GM12878 (cell line): ENCODE data around the gene VPS39. TPM values are rescaled to one million over a fixed set of nuclear protein-coding genes. Genes with fewer than 3 reads are reported as not detected.

Source experiments
- ATAC-seq: fragments of 200-7000 bp; cut with Tn5 transposase; 3 replicates; pipeline ENCODE4 v1.9.1; 2020; ENCODE audit warnings: mild to moderate bottlenecking, moderate library complexity
- BruUV-seq: library from RNA; stranded (reverse); fragments of 400-500 nt; replicated peaks from 2 replicates; lab custom pipeline; 2021; lab: Mats Ljungman, UMichigan
- CTCF ChIA-PET: fragments of 300-600 bp; sonication (Branson Sonifier 250); formaldehyde crosslinking; extraction: SDS; loops from one replicate; lab custom pipeline; 2021; ENCODE audit warnings: inconsistent platforms; lab: Yijun Ruan, JAX
- POLR2A ChIA-PET: fragments of 350-600 bp; formaldehyde crosslinking; extraction: SDS; loops from one replicate; lab custom pipeline; 2021; ENCODE audit warnings: inconsistent platforms; lab: Charles Lee
- RAD21 ChIA-PET: fragments of 300-600 bp; sonication (Branson Sonifier 250); formaldehyde crosslinking; loops from one replicate; lab custom pipeline; 2023; ENCODE audit warnings: antibody characterized with exemption; ENCODE audit not compliant: unreplicated experiment; lab: Charles Lee
- SMC1A ChIA-PET: fragments of 300-600 bp; sonication (Branson Sonifier 250); formaldehyde crosslinking; loops from one replicate; lab custom pipeline; 2023; ENCODE audit not compliant: unreplicated experiment, uncharacterized antibody; lab: Charles Lee
- DNase-seq: peaks from one replicate; pipeline ENCODE4 v3.0.0-alpha.2; 2011; ENCODE audit warnings: low read depth, low spot score
- FAIRE-seq: peaks from 3 replicates; lab custom pipeline; 2011; peaks lifted over from hg19 to GRCh38; lab: Jason Lieb, UNC
- H2AFZ ChIP-seq: 2 replicates; pipeline ENCODE4 v1.6.0; 2011; ENCODE audit warnings: low read depth, low read length, control low read depth; ENCODE audit not compliant: control insufficient read depth
- H3K27ac ChIP-seq: 2 replicates; pipeline ENCODE4 v1.5.1; 2011; ENCODE audit warnings: control low read depth; ENCODE audit not compliant: control insufficient read depth, insufficient read depth
- H3K27me3 ChIP-seq, 2 experiments: replicated peaks in 1 of 2; 2 replicates each; pipeline versions ENCODE4 v1.6.0 to v1.6.1; 2011; ENCODE audit warnings: low read length in 1 of 2; ENCODE audit not compliant: control insufficient read depth in 2 of 2, insufficient read depth in 2 of 2
- H3K36me3 ChIP-seq, 2 experiments: 2 replicates each; pipeline ENCODE4 v1.5.1; 2011; ENCODE audit warnings: low read length in 1 of 2; ENCODE audit not compliant: control insufficient read depth in 2 of 2, insufficient read depth in 2 of 2
- H3K4me1 ChIP-seq: 2 replicates; pipeline ENCODE4 v1.6.1; 2011; ENCODE audit warnings: mild to moderate bottlenecking, low read length, moderate library complexity, mixed read lengths; ENCODE audit not compliant: control insufficient read depth, insufficient read depth
- H3K4me2 ChIP-seq: 2 replicates; pipeline ENCODE4 v1.6.0; 2011; ENCODE audit warnings: control low read depth; ENCODE audit not compliant: control insufficient read depth, insufficient read depth
- H3K4me3 ChIP-seq: fragments of 200-600 bp; sonication (generic); 2 replicates; pipeline ENCODE4 v1.5.1; 2016
- H3K79me2 ChIP-seq: 2 replicates; pipeline ENCODE4 v1.6.0; 2011; ENCODE audit warnings: low read length; ENCODE audit not compliant: control insufficient read depth, insufficient read depth
- H3K9ac ChIP-seq: 2 replicates; pipeline ENCODE4 v1.8.0; 2011; ENCODE audit warnings: low read length, control low read depth, mixed read lengths; ENCODE audit not compliant: control insufficient read depth, insufficient read depth
- H3K9me3 ChIP-seq: replicated peaks from 3 replicates; pipeline ENCODE4 v1.5.1; 2011; ENCODE audit warnings: mild to moderate bottlenecking, low read length; ENCODE audit not compliant: control insufficient read depth, insufficient read depth
- H4K20me1 ChIP-seq: 2 replicates; pipeline ENCODE4 v1.6.0; 2011; ENCODE audit not compliant: control insufficient read depth, insufficient read depth
- CBX3 ChIP-seq: fragments of 200-600 bp; sonication (generic); IDR thresholded peaks from 2 replicates; pipeline ENCODE4 v1.6.1; 2016; ENCODE audit warnings: low read depth, borderline replicate concordance
- EED ChIP-seq: sonication (generic); IDR thresholded peaks from 2 replicates; pipeline ENCODE4 v1.6.1; 2016; ENCODE audit warnings: antibody characterized with exemption, low read depth
- EP300 ChIP-seq, 2 experiments: fragments of 150-350 bp in 1 of 2; IDR thresholded peaks; 2 replicates each; pipeline ENCODE4 v1.6.1; 2011 to 2012; ENCODE audit warnings: low read depth in 2 of 2, low read length in 2 of 2, borderline replicate concordance in 1 of 2, improper control_type of control experiment in 1 of 2, inconsistent platforms in 1 of 2; ENCODE audit not compliant: control insufficient read depth in 1 of 2
- FOS ChIP-seq: IDR thresholded peaks from 3 replicates; pipeline ENCODE4 v1.6.1; 2011; ENCODE audit warnings: borderline replicate concordance; ENCODE audit not compliant: insufficient read length; ENCODE audit errors: extremely low read depth
- HCFC1 ChIP-seq: fragments of 150-350 bp; IDR thresholded peaks from 2 replicates; pipeline ENCODE4 v1.6.1; 2014; ENCODE audit warnings: low read length
- LARP7 ChIP-seq: fragments of 450-650 bp; IDR thresholded peaks from 2 replicates; pipeline ENCODE4 v1.6.1; 2017; ENCODE audit warnings: mild to moderate bottlenecking
- NFIC ChIP-seq: IDR thresholded peaks from 2 replicates; pipeline ENCODE4 v1.6.1; 2012; ENCODE audit warnings: low read depth, mild to moderate bottlenecking, inconsistent platforms, low read length, moderate library complexity
- NR2C1 ChIP-seq: fragments of 450-650 bp; IDR thresholded peaks from 2 replicates; pipeline ENCODE4 v1.6.1; 2017; ENCODE audit warnings: antibody characterized with exemption, mild to moderate bottlenecking, moderate library complexity
- RELA ChIP-seq: fragments of 450-650 bp; IDR thresholded peaks from 2 replicates; pipeline ENCODE4 v1.8.0; 2014; ENCODE audit warnings: borderline replicate concordance; ENCODE audit not compliant: partially characterized antibody
- RUNX3 ChIP-seq: IDR thresholded peaks from 2 replicates; pipeline ENCODE4 v1.6.1; 2012; ENCODE audit warnings: low read length, inconsistent platforms
- TAF1 ChIP-seq: IDR thresholded peaks from 2 replicates; pipeline ENCODE4 v1.6.1; 2011; ENCODE audit warnings: mild to moderate bottlenecking, low read depth, low read length, borderline replicate concordance
- ZBED1 ChIP-seq: IDR thresholded peaks from 2 replicates; pipeline ENCODE4 v1.6.1; 2016; ENCODE audit warnings: borderline replicate concordance
- ZBTB40 ChIP-seq: fragments of 450-650 bp; IDR thresholded peaks from 2 replicates; pipeline ENCODE4 v1.6.1; 2016; ENCODE audit warnings: mild to moderate bottlenecking, moderate library complexity, borderline replicate concordance
- WGBS: methylation state at CpG from one replicate; pipeline ENCODE4 v1.1.6; 2016; ENCODE audit warnings: low lambda C conversion rate; ENCODE audit not compliant: insufficient replicate concordance, insufficient coverage; ENCODE audit errors: missing lambda C conversion rate; 5-methylcytosine and 5-hydroxymethylcytosine counted together
- in situ Hi-C: fragments of 300-500 bp; cut with MboI; formaldehyde crosslinking; loops from 9 replicates; pipeline ENCODE4 v1.14.3; 2018; ENCODE audit warnings: mixed read lengths
- intact Hi-C: fragments of 100-400 bp; cut with micrococcal nuclease; formaldehyde crosslinking; loops from one replicate; pipeline ENCODE4 v1.14.2; 2022; ENCODE audit not compliant: unreplicated experiment
- polyA plus RNA-seq, 11 experiments: library from polyadenylated mRNA; depleted of rRNA in 4 of 11; unstranded in 6 of 11; stranded (reverse) in 5 of 11; fragments of >200 nt; fragmentation: Nextera tagmentation in 4 of 11; fragmentation: Illumina TruSeq in 1 of 11; extraction: Ambion mirVana in 4 of 11; extraction: Trizol in 1 of 11; gene quantifications; 1 replicate in 1 of 11; 2 replicates in 10 of 11; pipeline versions ENCODE4 v1.2.1 to v1.2.3, GENCODE V29; 2011 to 2016; ENCODE audit warnings: inconsistent platforms in 2 of 11, missing spikeins in 2 of 11, low read depth in 1 of 11
- total RNA-seq, 4 experiments: library from RNA; depleted of rRNA in 3 of 4; stranded (reverse); fragments of >200 nt in 3 of 4; fragmentation: Illumina TruSeq in 1 of 4; extraction: Trizol in 1 of 4; gene quantifications; 2 replicates each; pipeline versions ENCODE4 v1.2.1 to v1.2.3, GENCODE V29; 2013 to 2021
- TF ChIP-seq, protein P1 (sequence below): fragments of 450-650 bp; IDR thresholded peaks from 2 replicates; pipeline ENCODE4 v1.6.1; 2018; ENCODE audit warnings: mild to moderate bottlenecking, low read depth, moderate library complexity; ENCODE audit not compliant: partially characterized antibody
- TF ChIP-seq, protein P2 (sequence below): IDR thresholded peaks from 2 replicates; pipeline ENCODE4 v1.6.1; 2011; ENCODE audit warnings: low read depth, mild to moderate bottlenecking, low read length, moderate library complexity, borderline replicate concordance; ENCODE audit errors: extremely low read depth
- TF ChIP-seq, protein P3 (sequence below): fragments of 450-650 bp; IDR thresholded peaks from 2 replicates; pipeline ENCODE4 v1.6.1; 2016; ENCODE audit warnings: mild to moderate bottlenecking

VPS39 gene
- total and polyA plus RNA-seq, 10 of the 15 experiments (the other 5 are each of a cell fraction or from before 2014, with no cell fraction given): 4.9 to 50.0 (median 36.2) TPM

- TF ChIP-seq HCFC1 (no peak), TAF1 (no peak), RUNX3 (no peak), NFIC (no peak), LARP7 (no peak), EP300 (IDR thresholded peaks at IDR 0.05; ENCODE audit: borderline replicate concordance in 1 of 2, control insufficient read depth in 1 of 2, low read depth in 2 of 2, low read length in 2 of 2) (no peak), CBX3 (no peak)
- TF ChIP-seq, protein P1, sequence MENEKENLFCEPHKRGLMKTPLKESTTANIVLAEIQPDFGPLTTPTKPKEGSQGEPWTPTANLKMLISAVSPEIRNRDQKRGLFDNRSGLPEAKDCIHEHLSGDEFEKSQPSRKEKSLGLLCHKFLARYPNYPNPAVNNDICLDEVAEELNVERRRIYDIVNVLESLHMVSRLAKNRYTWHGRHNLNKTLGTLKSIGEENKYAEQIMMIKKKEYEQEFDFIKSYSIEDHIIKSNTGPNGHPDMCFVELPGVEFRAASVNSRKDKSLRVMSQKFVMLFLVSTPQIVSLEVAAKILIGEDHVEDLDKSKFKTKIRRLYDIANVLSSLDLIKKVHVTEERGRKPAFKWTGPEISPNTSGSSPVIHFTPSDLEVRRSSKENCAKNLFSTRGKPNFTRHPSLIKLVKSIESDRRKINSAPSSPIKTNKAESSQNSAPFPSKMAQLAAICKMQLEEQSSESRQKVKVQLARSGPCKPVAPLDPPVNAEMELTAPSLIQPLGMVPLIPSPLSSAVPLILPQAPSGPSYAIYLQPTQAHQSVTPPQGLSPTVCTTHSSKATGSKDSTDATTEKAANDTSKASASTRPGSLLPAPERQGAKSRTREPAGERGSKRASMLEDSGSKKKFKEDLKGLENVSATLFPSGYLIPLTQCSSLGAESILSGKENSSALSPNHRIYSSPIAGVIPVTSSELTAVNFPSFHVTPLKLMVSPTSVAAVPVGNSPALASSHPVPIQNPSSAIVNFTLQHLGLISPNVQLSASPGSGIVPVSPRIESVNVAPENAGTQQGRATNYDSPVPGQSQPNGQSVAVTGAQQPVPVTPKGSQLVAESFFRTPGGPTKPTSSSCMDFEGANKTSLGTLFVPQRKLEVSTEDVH: no peak
These were observed 9.0 kb downstream of the VPS39 start (continued) for GRCh38 chr15:42199126-42199525.

DNA sequence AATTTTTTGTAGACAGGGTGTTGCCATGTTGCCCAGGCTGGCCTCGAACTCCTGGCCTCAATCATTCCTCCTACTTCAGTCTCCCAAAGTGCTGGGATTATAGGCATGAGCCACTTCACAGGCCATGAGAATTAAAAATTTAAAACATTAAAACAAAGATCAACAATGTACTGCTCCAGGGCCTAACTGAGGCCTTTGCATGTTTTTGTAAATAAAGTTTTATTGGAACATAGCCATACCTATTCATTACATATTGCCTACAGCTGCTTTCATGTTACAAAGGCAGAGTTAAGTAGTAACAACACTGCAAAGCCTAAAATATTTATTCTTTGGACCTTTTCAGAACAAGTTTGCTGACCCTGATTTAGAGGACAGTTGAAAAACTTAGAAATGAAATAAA lies 9.6 kb downstream of the VPS39 start:
- no TSS peak for BruUV-seq
- Histone ChIP-seq H4K20me1 (no peaks in the 10 kb centered on the region), H3K4me3 (no peak overlapping the region), H3K27me3 (no peaks in the 10 kb centered on the region), H3K9ac (no peak overlapping the region), H3K4me1 (peaks cover 6% of the 10 kb centered on the region; the same call in 1 of the 2 replicates), H3K9me3 (peaks cover 8% of the 10 kb centered on the region; the same call in 2 of the 3 replicates), H3K36me3 (peaks cover 0 to 7% of the 10 kb centered on the region in 2 experiments; a peak in 2 of 4 replicates), H3K4me2 (no peak overlapping the region), H2AFZ (no peak overlapping the region), H3K79me2 (peaks cover 3% of the 10 kb centered on the region), H3K27ac (no peak overlapping the region)
- RAD21 ChIA-PET: no interaction called here
- DNase-seq (no peak), ATAC-seq (no peak), FAIRE-seq (no peak)
- in situ Hi-C loops (no loop called here), intact Hi-C loops (no loop called here)
- WGBS: 100% methylated on average over 1 of the region's 1 CpG
- CTCF ChIA-PET: no interaction called here
- SMC1A ChIA-PET: no interaction called here
- POLR2A ChIA-PET: no interaction called here
- TF ChIP-seq RELA (no peak), ZBTB40 (peak; percentile 74), FOS (no peak), EED (no peak), NR2C1 (no peak), ZBED1 (no peak)
- TF ChIP-seq, protein P2, sequence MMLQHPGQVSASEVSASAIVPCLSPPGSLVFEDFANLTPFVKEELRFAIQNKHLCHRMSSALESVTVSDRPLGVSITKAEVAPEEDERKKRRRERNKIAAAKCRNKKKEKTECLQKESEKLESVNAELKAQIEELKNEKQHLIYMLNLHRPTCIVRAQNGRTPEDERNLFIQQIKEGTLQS: no peak
- TF ChIP-seq, protein P3, sequence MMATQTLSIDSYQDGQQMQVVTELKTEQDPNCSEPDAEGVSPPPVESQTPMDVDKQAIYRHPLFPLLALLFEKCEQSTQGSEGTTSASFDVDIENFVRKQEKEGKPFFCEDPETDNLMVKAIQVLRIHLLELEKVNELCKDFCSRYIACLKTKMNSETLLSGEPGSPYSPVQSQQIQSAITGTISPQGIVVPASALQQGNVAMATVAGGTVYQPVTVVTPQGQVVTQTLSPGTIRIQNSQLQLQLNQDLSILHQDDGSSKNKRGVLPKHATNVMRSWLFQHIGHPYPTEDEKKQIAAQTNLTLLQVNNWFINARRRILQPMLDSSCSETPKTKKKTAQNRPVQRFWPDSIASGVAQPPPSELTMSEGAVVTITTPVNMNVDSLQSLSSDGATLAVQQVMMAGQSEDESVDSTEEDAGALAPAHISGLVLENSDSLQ: no peak
